BLaER1 (cell line): ENCODE measurements around the gene CCZ1.
"Not testable (repeated sequence)": the region's sequence is repeated elsewhere in the genome, so short reads cannot be mapped to it uniquely, and the experiment has no call there.

ENCODE experiments used
- H3K27ac ChIP-seq: shearing (Covaris generic); formaldehyde crosslinking; 2 replicates; pipeline ENCODE4 v1.8.1; 2022
- H3K27me3 ChIP-seq: shearing (Covaris generic); formaldehyde crosslinking; 2 replicates; pipeline ENCODE4 v1.8.1; 2022
- H3K36me3 ChIP-seq: shearing (Covaris generic); formaldehyde crosslinking; 2 replicates; pipeline ENCODE4 v1.8.1; 2022
- H3K4me1 ChIP-seq: shearing (Covaris generic); formaldehyde crosslinking; 2 replicates; pipeline ENCODE4 v1.8.1; 2022
- H3K4me2 ChIP-seq: shearing (Covaris generic); formaldehyde crosslinking; 2 replicates; pipeline ENCODE4 v1.8.1; 2022
- H3K4me3 ChIP-seq: shearing (Covaris generic); formaldehyde crosslinking; 2 replicates; pipeline ENCODE4 v1.8.1; 2022
- H3K9ac ChIP-seq: shearing (Covaris generic); formaldehyde crosslinking; 2 replicates; pipeline ENCODE4 v1.8.1; 2022
- H3K9me3 ChIP-seq: shearing (Covaris generic); formaldehyde crosslinking; 2 replicates; pipeline ENCODE4 v1.8.1; 2022
- H4K20me1 ChIP-seq: shearing (Covaris generic); formaldehyde crosslinking; 2 replicates; pipeline ENCODE4 v1.8.1; 2022

CCZ1 gene

GRCh38 chr7:5926263-5926870, 27.8 kb downstream of the CCZ1 start:
- H3K4me3 ChIP-seq, H3K36me3 ChIP-seq, H3K27ac ChIP-seq, H4K20me1 ChIP-seq, H3K27me3 ChIP-seq, H3K9me3 ChIP-seq, H3K9ac ChIP-seq, H3K4me2 ChIP-seq, H3K4me1 ChIP-seq: not testable (repeated sequence)

GRCh38 chr7:5930290-5930689, 31.8 kb downstream of the CCZ1 start:
- H3K4me3 ChIP-seq, H3K27me3 ChIP-seq, H4K20me1 ChIP-seq, H3K4me2 ChIP-seq, H3K9ac ChIP-seq, H3K27ac ChIP-seq, H3K4me1 ChIP-seq, H3K36me3 ChIP-seq, H3K9me3 ChIP-seq: not testable (repeated sequence)

GRCh38 chr7:5931250-5931649, 32.7 kb downstream of the CCZ1 start:
- H3K36me3 ChIP-seq, H3K9me3 ChIP-seq, H3K9ac ChIP-seq, H3K4me1 ChIP-seq, H4K20me1 ChIP-seq, H3K27me3 ChIP-seq, H3K4me2 ChIP-seq, H3K4me3 ChIP-seq, H3K27ac ChIP-seq: not testable (repeated sequence)

GRCh38 chr7:5931905-5932644, 33.5 kb downstream of the CCZ1 start:
- H4K20me1 ChIP-seq, H3K4me2 ChIP-seq, H3K4me1 ChIP-seq, H3K9ac ChIP-seq, H3K9me3 ChIP-seq, H3K27me3 ChIP-seq, H3K36me3 ChIP-seq, H3K27ac ChIP-seq, H3K4me3 ChIP-seq: not testable (repeated sequence)

- H3K27me3 ChIP-seq, H3K4me3 ChIP-seq, H3K4me2 ChIP-seq, H3K9me3 ChIP-seq, H3K4me1 ChIP-seq, H4K20me1 ChIP-seq, H3K27ac ChIP-seq, H3K36me3 ChIP-seq, H3K9ac ChIP-seq: not testable (repeated sequence)
These were observed 36.5 kb downstream of the CCZ1 start for GRCh38 chr7:5934945-5935450.

- H3K27ac ChIP-seq, H4K20me1 ChIP-seq, H3K4me3 ChIP-seq, H3K36me3 ChIP-seq, H3K27me3 ChIP-seq, H3K4me2 ChIP-seq, H3K4me1 ChIP-seq, H3K9ac ChIP-seq, H3K9me3 ChIP-seq: not testable (repeated sequence)
These were observed 64.7 kb downstream of the CCZ1 start for GRCh38 chr7:5963205-5963604.

GRCh38 chr7:5963810-5964209, 65.3 kb downstream of the CCZ1 start:
- H4K20me1 ChIP-seq, H3K4me3 ChIP-seq, H3K4me2 ChIP-seq, H3K9me3 ChIP-seq, H3K9ac ChIP-seq, H3K27me3 ChIP-seq, H3K27ac ChIP-seq, H3K36me3 ChIP-seq, H3K4me1 ChIP-seq: not testable (repeated sequence)

- H3K4me2 ChIP-seq, H3K27ac ChIP-seq, H3K4me3 ChIP-seq, H3K27me3 ChIP-seq, H3K4me1 ChIP-seq, H4K20me1 ChIP-seq, H3K9me3 ChIP-seq, H3K36me3 ChIP-seq, H3K9ac ChIP-seq: not testable (repeated sequence)
These were observed 71.9 kb downstream of the CCZ1 start, which contains the start of gene RSPH10B for GRCh38 chr7:5970347-5970911. Gene RSPH10B, minus strand, starts transcription at chr7:5970689. Its CDS starts 3,573 bp downstream, at chr7:5967116.

GRCh38 chr7:5973580-5973979, 75.0 kb downstream of the CCZ1 start:
- not testable (repeated sequence) for H3K4me3 ChIP-seq, H3K4me1 ChIP-seq, H3K27me3 ChIP-seq

More at GRCh38 chr7:5973580-5973979, 75.0 kb downstream of the CCZ1 start:
- not testable (repeated sequence) for H3K9me3 ChIP-seq, H3K4me2 ChIP-seq, H3K27ac ChIP-seq, H3K36me3 ChIP-seq, H3K9ac ChIP-seq, H4K20me1 ChIP-seq
